ENCODE data around the gene TRIP11. TPM values are rescaled to one million over a fixed set of nuclear protein-coding genes. Genes with fewer than 3 reads are reported as not detected.

The TRIP11 gene
- total RNA-seq, 1 donor from 2014 or later = 68.1 TPM

DNA sequence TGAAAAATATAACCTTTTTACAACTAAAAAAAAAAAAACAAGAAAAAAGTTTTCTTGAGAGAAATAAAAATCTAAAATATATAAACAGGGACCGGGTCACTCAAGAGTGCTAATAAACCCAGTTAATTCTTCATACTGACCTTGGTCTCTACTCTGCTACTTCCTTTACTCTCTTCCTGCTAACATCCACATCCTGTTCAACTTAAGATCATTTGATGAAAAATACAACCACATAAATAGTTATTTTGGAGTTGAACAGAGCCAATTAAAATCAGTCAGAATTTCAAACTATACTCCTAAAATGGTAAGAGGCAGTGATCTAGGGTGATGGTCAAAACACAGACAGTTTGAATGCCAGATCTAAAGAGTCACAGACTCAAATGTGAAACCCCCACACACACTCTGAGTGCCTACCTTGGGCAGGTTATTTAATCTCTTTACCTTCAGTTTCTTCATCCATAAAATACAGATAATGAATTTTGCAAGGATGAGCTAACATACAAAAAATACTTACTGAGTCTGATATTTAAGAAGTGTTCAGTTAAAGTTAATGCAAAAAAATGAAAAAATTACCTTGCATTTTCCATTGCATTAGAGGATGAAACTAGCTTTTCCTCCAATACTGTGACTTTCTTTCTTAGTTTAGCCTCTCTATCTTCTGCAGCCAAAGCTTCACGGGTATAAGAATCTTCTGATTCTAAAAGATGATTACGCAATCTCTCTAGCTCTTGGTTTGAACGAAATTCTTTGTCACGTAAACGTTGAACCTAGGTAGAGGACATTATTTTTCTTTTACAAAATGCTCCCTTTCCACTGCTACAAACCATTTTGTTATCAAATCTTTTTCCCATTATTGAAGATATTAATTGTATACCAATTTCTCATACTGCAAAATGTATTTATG is 40.9 kb downstream of the TRIP11 start:
- Mint-ChIP-seq H3K4me1 (no peaks in the 10 kb centered on the region), H3K36me3 (peaks cover 29% of the 10 kb centered on the region), H3K4me3 (no peak overlapping the region), H3K27me3 (ENCODE audit: low read depth) (no peaks in the 10 kb centered on the region), H3K9me3 (no peaks in the 10 kb centered on the region), H3K27ac (no peak overlapping the region)
- DNase-seq (ENCODE audit: low spot score in 2 of 2, unreplicated experiment in 2 of 2) = no peak
- TF ChIP-seq, protein P1, sequence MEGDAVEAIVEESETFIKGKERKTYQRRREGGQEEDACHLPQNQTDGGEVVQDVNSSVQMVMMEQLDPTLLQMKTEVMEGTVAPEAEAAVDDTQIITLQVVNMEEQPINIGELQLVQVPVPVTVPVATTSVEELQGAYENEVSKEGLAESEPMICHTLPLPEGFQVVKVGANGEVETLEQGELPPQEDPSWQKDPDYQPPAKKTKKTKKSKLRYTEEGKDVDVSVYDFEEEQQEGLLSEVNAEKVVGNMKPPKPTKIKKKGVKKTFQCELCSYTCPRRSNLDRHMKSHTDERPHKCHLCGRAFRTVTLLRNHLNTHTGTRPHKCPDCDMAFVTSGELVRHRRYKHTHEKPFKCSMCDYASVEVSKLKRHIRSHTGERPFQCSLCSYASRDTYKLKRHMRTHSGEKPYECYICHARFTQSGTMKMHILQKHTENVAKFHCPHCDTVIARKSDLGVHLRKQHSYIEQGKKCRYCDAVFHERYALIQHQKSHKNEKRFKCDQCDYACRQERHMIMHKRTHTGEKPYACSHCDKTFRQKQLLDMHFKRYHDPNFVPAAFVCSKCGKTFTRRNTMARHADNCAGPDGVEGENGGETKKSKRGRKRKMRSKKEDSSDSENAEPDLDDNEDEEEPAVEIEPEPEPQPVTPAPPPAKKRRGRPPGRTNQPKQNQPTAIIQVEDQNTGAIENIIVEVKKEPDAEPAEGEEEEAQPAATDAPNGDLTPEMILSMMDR (IDR thresholded peaks at IDR 0.05; ENCODE audit: unreplicated experiment) = no peak

DNA sequence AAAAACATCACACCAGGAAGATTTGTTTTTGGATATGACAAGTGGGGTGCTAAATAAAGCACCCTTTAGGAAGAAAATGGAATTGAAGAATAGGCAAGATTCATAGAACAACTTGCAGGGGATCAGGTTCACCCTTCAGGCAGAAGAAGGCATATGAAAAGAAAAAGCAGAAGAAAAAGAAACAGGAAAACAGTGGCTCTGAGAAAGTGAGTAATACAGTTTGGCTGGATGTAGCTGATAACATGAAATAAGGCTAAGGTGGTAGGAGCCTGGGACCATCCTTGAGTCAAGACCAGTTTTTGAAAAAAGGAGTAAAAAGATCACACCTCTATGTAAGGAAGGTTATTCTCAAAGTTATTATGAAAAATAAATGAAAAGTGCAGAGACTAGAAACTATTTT is 42.4 kb downstream of the TRIP11 start:
- TF ChIP-seq, protein P1 (IDR thresholded peaks at IDR 0.05; ENCODE audit: unreplicated experiment) = no peak
- Mint-ChIP-seq H3K36me3 (peaks cover 24% of the 10 kb centered on the region), H3K4me1 (no peaks in the 10 kb centered on the region), H3K9me3 (no peaks in the 10 kb centered on the region), H3K4me3 (no peak overlapping the region), H3K27me3 (ENCODE audit: low read depth) (no peaks in the 10 kb centered on the region), H3K27ac (peak overlapping the region; percentile 57)
- no peak for DNase-seq (ENCODE audit: low spot score in 2 of 2, unreplicated experiment in 2 of 2)

DNA sequence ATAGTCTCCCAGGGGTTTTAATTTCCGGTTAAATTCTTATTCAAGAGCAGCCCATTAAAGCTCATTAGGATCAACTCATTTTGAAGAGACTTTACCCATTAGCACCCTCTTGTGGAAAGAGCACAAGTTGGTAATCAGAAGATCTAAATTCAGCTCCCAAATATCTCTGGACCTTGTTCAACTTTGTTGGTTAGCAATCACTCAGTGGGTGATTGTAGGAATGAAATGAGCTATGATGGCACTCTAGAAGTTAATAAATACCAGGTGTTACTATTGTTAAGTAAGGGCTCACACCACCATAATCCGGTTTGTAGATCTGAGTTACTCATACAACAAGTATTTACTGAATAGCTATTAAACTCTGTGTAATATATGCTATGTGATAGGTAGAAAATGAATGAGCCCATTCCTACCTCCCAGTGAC is 42.9 kb downstream of the TRIP11 start:
- DNase-seq (ENCODE audit: low spot score in 2 of 2, unreplicated experiment in 2 of 2) = no peak
- TF ChIP-seq, protein P1 (IDR thresholded peaks at IDR 0.05; ENCODE audit: unreplicated experiment) = no peak
- no peaks in the 10 kb centered on the region for H3K9me3 Mint-ChIP-seq
- no peaks in the 10 kb centered on the region for H3K4me1 Mint-ChIP-seq
- H3K27ac Mint-ChIP-seq = no peak overlapping the region
- H3K4me3 Mint-ChIP-seq = no peak overlapping the region
- no peaks in the 10 kb centered on the region for H3K27me3 Mint-ChIP-seq (ENCODE audit: low read depth)
- H3K36me3 Mint-ChIP-seq = peaks cover 26% of the 10 kb centered on the region

DNA sequence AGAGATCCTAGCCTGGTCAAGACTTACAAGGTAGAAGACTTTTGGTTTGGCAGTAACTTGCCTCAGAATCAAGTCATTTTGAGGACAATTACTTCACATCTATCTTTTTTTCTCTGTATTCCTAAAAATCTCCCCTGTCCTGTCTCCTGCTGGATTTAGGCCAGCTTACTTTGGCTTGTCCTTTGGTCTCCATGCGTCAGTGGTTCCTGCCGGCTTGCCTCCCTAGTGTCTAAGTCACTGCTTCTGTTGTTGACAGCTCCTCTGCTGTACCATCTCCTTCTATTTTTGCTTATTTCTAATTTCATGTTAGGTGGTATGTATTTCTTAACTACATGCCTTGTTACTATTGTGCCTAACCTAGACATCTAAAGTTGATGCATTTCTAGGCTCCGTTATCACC is 52.7 kb downstream of the TRIP11 start:
- Mint-ChIP-seq H3K36me3 (peaks cover 50% of the 10 kb centered on the region), H3K27ac (no peak overlapping the region), H3K9me3 (no peaks in the 10 kb centered on the region), H3K27me3 (ENCODE audit: low read depth) (no peaks in the 10 kb centered on the region), H3K4me3 (no peak overlapping the region), H3K4me1 (no peaks in the 10 kb centered on the region)
- no peak for DNase-seq (ENCODE audit: low spot score in 2 of 2, unreplicated experiment in 2 of 2)
- TF ChIP-seq, protein P1 (IDR thresholded peaks at IDR 0.05; ENCODE audit: unreplicated experiment) = no peak

DNA sequence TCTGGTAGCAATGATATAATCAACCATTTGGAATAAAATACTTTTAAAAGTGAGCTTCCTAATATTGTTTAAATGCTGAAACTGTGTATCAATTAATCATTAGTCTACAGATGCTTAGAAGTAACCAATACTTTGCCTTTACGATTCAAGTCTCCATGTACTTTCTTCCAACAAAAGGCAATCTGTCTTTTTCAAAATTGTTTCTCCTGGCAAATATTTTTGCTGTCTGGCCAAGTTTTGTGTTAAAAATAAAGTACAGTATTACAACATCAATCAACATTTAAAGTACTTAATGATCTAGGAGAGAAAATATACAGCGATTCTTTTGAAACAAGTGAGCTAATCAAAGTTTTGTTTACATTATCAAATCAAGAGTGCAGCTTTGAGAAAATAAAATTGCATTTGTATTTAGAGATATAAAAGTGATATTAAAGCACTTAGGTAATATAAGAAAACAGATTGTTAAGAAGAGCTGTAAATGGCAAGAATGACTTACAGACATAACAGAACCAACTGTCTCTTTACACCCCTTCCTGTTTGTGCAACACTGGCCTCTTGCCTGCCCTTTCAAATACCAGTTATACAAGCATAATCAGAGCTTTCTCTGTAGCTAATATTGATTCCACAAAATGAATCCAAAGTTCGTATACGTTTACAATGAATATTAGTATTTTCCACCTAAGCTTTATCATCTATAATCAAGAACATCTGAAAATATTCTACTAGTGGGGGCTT is 54.2 kb downstream of the TRIP11 start:
- H3K36me3 Mint-ChIP-seq = peaks cover 46% of the 10 kb centered on the region
- no peaks in the 10 kb centered on the region for H3K27me3 Mint-ChIP-seq (ENCODE audit: low read depth)
- no peak for DNase-seq (ENCODE audit: low spot score in 2 of 2, unreplicated experiment in 2 of 2)
- no peaks in the 10 kb centered on the region for H3K4me1 Mint-ChIP-seq
- H3K27ac Mint-ChIP-seq = no peak overlapping the region
- TF ChIP-seq, protein P1 (IDR thresholded peaks at IDR 0.05; ENCODE audit: unreplicated experiment) = no peak
- no peak overlapping the region for H3K4me3 Mint-ChIP-seq
- no peaks in the 10 kb centered on the region for H3K9me3 Mint-ChIP-seq
